HG03442 (cell line): Measurements from ENCODE around the gene SNX25.
"Not testable (repeated sequence)": the region's sequence is repeated elsewhere in the genome, so short reads cannot be mapped to it uniquely, and the experiment has no call there.

Source experiments
- ATAC-seq: cut with Tn5 transposase; IDR thresholded peaks from one replicate; pipeline ENCODE4 v1.9.1; 2021; ENCODE audit warnings: mild to moderate bottlenecking, moderate library complexity; ENCODE audit not compliant: unreplicated experiment

Gene SNX25

DNA sequence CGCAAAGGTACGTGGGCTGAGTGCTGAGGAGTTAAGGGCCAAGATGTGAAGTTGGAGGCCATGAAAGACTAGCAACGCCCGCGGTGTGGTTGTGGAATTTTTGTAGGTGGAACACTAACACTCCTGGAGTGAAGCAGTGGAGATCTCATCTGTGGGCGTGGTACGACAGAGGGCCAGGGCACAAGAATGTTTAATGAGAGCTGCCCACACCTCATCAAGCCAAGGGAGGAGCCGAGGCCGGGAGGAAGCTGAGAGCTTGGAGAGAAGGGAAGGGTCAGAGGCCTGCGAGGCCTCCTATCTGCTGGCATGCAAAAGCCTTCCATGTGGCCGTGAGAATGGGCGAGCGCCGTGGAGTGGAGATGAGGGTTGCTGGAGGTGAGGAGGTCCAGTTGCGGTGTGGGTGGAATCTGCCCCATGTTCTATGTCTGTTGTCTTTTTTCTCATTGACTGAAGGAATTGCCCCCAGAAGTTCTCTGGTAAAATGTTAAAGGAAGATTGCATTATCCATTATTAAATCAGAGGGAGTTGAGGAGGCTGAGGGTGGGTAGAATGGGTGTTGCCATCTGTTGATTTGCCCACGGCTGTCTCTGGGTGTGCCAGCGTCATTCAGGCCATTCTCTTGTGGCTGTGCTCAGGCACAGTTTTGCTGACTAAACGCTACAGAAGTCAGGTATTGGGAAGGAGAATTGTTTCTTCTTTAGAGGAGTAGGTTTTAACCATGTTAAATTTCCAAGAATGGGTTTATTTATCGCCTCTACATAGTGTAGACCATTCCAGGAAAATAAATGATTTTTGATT is 19.8 kb downstream of the SNX25 start:
- ATAC-seq: no peak

DNA sequence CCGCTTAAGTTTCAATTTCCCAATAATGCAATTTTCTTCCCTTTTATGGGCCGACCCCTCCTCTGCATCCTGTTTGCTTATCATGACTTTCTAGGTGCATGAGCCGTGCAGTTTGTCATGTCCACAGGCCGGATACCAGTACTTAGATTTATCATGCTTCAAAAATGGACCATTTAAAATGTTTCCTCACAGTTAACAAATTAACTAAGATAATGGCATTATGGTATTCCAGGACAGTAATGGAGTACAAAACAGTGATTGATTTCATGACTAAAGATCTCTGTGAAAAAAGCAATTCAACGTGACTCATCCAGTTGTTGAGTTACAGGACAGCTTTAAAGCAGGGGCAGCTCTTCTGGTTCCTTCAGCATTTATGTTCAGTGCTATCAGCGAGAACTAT is 23.0 kb downstream of the SNX25 start:
- ATAC-seq: no peak

GRCh38 chr4:185235119-185235842 is 25.9 kb downstream of the SNX25 start:
- no peak for ATAC-seq

GRCh38 chr4:185235843-185236503 is 26.6 kb downstream of the SNX25 start:
- ATAC-seq: no peak

GRCh38 chr4:185237175-185237574 is 27.8 kb downstream of the SNX25 start:
- ATAC-seq: no peak

DNA sequence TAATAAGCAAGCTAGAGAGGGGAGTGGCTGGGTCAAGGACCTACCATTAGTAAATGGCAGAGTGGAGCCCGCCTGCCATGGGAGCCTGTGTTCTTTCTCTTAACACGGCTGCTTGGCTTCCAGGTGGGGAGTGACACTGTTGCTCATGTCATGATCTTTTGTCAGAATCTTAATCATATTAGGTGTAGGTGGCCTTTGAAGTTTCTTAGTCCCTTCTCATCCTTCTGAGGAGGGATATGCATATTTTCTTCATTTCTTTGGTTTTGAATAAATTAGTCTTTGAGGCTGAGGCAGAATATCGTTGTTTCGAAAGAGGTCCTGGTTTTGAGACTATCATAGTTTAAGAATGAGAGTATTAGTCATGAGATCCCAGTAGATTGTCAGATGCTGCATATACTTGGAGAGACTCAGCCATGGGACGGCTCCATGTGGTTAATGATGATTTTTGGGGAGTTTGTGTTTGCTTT is 28.9 kb downstream of the SNX25 start:
- ATAC-seq: no peak

- ATAC-seq: no peak
Observed at GRCh38 chr4:185238750-185239149, 29.4 kb downstream of the SNX25 start.

DNA sequence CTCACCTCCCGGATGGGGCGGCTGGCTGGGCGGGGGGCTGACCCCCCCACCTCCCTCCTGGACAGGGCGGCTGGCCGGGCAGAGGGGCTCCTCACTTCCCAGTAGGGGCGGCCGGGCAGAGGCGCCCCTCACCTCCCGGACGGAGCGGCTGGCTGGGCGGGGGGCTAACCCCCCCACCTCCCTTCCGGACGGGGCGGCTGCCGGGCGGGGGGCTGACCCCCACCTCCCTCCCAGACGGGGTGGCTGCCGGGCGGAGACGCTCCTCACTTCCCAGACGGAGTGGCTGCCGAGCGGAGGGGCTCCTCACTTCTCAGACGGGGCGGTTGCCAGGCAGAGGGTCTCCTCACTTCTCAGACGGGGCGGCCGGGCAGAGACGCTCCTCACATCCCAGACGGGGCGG is 31.1 kb downstream of the SNX25 start:
- not testable (repeated sequence) for ATAC-seq

- no peak for ATAC-seq
Observed at GRCh38 chr4:185242749-185243533, 33.5 kb downstream of the SNX25 start.

- ATAC-seq: no peak
Observed at GRCh38 chr4:185243879-185244278, 34.5 kb downstream of the SNX25 start.

- no peak for ATAC-seq
Observed at GRCh38 chr4:185244763-185245162, 35.4 kb downstream of the SNX25 start.

DNA sequence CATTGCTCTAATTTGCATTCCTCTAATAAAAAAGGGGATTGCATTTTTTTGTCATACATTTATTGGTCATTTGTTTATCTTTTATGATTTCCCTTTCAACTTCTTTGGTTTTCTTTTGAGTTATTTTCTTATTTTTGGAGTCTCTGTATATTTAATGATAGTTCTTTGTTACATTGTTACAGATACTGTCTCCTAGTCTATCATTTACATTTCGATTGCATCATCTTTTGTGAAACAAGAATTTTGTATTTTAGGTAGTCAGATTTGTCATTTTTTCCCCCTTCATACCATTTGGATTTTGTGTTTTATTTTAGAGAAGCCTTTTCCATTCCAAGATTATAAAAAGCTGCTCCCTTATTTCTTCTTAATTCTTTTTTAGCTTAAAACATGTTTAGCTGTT is 37.1 kb downstream of the SNX25 start:
- no peak for ATAC-seq

- no peak for ATAC-seq
Observed at GRCh38 chr4:185247151-185247550, 37.8 kb downstream of the SNX25 start.

DNA sequence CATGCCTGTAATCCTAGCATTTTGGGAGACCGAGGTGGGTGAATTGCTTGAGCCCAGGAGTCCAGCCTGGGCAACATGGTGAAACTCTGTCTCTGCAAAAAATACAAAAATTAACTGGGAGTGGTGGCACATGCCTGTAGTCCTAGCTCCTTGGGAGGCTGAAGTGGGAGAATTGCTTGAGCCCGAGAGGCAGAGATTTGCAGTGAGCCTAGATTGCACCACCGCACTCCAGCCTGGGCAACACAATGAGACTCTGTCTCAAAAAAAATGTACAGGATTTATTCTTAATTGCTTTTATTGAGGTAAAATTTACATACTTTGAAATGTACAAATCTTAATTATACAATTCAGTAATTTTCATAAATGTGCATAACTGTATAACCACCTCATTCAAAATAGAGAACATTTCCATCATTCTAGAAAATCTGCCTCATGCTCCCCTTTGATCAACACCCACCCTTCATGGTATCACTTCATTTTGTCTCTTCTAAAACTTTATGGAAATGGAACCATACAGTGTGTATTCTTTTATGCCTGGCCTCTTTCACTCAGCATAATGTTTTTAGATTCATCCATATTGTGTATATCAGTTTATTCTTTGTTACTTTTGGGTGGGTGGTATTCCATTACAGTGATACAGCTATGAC is 39.1 kb downstream of the SNX25 start:
- no peak for ATAC-seq

GRCh38 chr4:185249105-185249504 is 39.7 kb downstream of the SNX25 start:
- ATAC-seq: no peak

- no peak for ATAC-seq
Observed at GRCh38 chr4:185254434-185254833, 45.0 kb downstream of the SNX25 start.

GRCh38 chr4:185255868-185256267 is 46.5 kb downstream of the SNX25 start:
- peak; percentile 46 for ATAC-seq

- no peak for ATAC-seq
Observed at GRCh38 chr4:185256446-185256845, 47.0 kb downstream of the SNX25 start.

DNA sequence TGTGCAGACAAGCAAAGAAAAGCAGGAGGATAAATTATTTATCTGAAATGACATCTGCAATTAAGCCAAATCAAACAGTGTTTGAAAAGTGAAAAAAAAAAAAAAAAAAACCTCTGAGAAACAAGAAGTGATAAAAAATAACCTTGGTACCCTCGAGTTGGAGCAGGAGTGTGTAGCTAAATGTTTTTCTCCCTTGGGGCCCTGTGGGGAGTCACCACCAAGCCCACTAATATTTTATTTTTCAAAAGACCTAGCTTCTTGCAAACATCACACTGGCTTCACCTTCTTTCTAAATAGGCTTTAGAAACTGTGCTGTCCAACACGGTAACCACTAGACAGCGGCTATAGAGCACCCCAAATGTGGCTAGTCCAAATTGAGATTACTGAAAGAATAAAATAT is 47.7 kb downstream of the SNX25 start:
- ATAC-seq: no peak

DNA sequence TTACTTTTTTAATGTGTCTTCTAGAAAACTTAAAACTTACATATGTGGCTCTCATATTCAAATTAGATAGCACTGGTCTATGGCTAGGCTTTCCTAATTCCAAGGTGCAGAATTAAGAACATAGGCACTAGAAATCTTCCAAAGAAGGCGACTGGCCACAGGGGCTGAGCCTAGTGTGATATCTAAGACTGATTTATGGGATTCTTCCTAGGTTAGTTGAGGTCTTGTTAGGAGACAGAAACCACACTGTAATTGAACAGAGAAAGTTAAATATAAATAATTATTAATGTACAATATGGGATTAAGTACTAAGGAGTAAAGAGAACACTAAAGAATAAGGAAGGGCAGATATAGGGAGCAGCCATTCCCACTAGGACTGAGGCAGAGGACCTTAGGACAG is 48.3 kb downstream of the SNX25 start:
- no peak for ATAC-seq
